ENCODE data around the gene MSH5.

The MSH5 gene

GRCh38 chr6:31775184-31775583 lies 35.4 kb downstream of the MSH5 start:
- no peak overlapping the region for H3K4me3 ChIP-seq (ENCODE audit: insufficient read depth, low read length, poor library complexity, severe bottlenecking)
- TF ChIP-seq EZH2phosphoT487 (conservative IDR thresholded peaks at IDR 0.05; ENCODE audit: low read length) (no peak), CTCF (IDR thresholded peaks at IDR 0.05; ENCODE audit: insufficient read depth, low read length, poor library complexity, severe bottlenecking) (no peak)
- no peak overlapping the region for H3K4me2 ChIP-seq (ENCODE audit: low read depth, low read length, poor library complexity, severe bottlenecking)
- H3K9me2 ChIP-seq (replicated peaks; ENCODE audit: insufficient read depth, low read length): no peaks in the 10 kb centered on the region
- H3K27ac ChIP-seq (ENCODE audit: low read depth, low read length): no peak overlapping the region
- no peaks in the 10 kb centered on the region for H4K20me1 ChIP-seq (ENCODE audit: low read depth, low read length)
- H3K36me3 ChIP-seq (ENCODE audit: low read length): no peaks in the 10 kb centered on the region
- no peaks in the 10 kb centered on the region for H3K79me2 ChIP-seq (ENCODE audit: insufficient read depth, low read length)
- H3K9me3 ChIP-seq (ENCODE audit: insufficient read depth, low read length): no peaks in the 10 kb centered on the region
- H3K27me3 ChIP-seq (ENCODE audit: low read length): no peaks in the 10 kb centered on the region
- H2AFZ ChIP-seq (ENCODE audit: low read depth, low read length, severe bottlenecking): no peak overlapping the region
- H3F3A ChIP-seq (ENCODE audit: insufficient read depth): no peaks in the 10 kb centered on the region; the same call in 1 of the 2 replicates
- H3K9ac ChIP-seq (ENCODE audit: low read length): no peak overlapping the region

GRCh38 chr6:31775633-31776484 lies 36.1 kb downstream of the MSH5 start:
- Histone ChIP-seq H4K20me1 (ENCODE audit: low read depth, low read length) (no peaks in the 10 kb centered on the region), H3K9me3 (ENCODE audit: insufficient read depth, low read length) (no peaks in the 10 kb centered on the region), H3K9ac (ENCODE audit: low read length) (no peak overlapping the region), H3F3A (ENCODE audit: insufficient read depth) (no peaks in the 10 kb centered on the region; the same call in 1 of the 2 replicates), H3K27me3 (ENCODE audit: low read length) (no peaks in the 10 kb centered on the region), H3K4me3 (ENCODE audit: insufficient read depth, low read length, poor library complexity, severe bottlenecking) (no peak overlapping the region), H3K27ac (ENCODE audit: low read depth, low read length) (no peak overlapping the region), H3K36me3 (ENCODE audit: low read length) (no peaks in the 10 kb centered on the region), H2AFZ (ENCODE audit: low read depth, low read length, severe bottlenecking) (no peak overlapping the region), H3K4me2 (ENCODE audit: low read depth, low read length, poor library complexity, severe bottlenecking) (no peak overlapping the region), H3K9me2 (replicated peaks; ENCODE audit: insufficient read depth, low read length) (no peaks in the 10 kb centered on the region), H3K79me2 (ENCODE audit: insufficient read depth, low read length) (no peaks in the 10 kb centered on the region)
- TF ChIP-seq CTCF (IDR thresholded peaks at IDR 0.05; ENCODE audit: insufficient read depth, low read length, poor library complexity, severe bottlenecking) (no peak), EZH2phosphoT487 (conservative IDR thresholded peaks at IDR 0.05; ENCODE audit: low read length) (no peak)

DNA sequence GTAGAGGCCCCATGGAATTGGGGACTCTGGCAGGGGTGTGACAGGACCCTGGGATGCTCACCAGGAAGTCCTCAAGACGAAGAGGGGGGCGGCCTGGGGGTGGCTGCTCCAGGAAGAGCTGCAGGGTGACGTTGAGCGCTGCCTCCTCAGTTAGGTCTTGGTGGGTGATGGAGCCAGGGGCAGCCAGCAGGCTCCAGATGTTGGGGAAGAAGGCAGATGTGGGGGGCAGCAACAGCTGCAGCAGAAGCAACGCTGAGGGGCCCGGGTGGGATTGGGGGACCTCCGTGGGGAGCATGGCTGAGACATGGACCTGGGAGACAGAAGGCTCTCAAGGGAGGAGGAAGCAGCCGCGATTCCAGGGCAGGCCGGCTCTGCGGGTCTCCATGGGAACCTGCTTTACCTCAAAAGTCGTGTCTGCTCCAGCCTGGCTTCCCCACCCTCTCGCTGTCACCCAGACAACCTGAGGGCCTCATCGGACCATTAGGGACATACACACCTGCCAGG lies 36.7 kb downstream of the MSH5 start:
- Histone ChIP-seq H4K20me1 (ENCODE audit: low read depth, low read length) (no peaks in the 10 kb centered on the region), H3K9ac (ENCODE audit: low read length) (no peak overlapping the region), H3K4me3 (ENCODE audit: insufficient read depth, low read length, poor library complexity, severe bottlenecking) (no peak overlapping the region), H3K9me3 (ENCODE audit: insufficient read depth, low read length) (no peaks in the 10 kb centered on the region), H3K36me3 (ENCODE audit: low read length) (no peaks in the 10 kb centered on the region), H3K9me2 (replicated peaks; ENCODE audit: insufficient read depth, low read length) (no peaks in the 10 kb centered on the region), H3K79me2 (ENCODE audit: insufficient read depth, low read length) (no peaks in the 10 kb centered on the region), H3K27me3 (ENCODE audit: low read length) (no peaks in the 10 kb centered on the region), H3F3A (ENCODE audit: insufficient read depth) (no peaks in the 10 kb centered on the region; the same call in 1 of the 2 replicates), H2AFZ (ENCODE audit: low read depth, low read length, severe bottlenecking) (no peak overlapping the region), H3K27ac (ENCODE audit: low read depth, low read length) (no peak overlapping the region), H3K4me2 (ENCODE audit: low read depth, low read length, poor library complexity, severe bottlenecking) (no peak overlapping the region)
- TF ChIP-seq EZH2phosphoT487 (conservative IDR thresholded peaks at IDR 0.05; ENCODE audit: low read length): no peak
- TF ChIP-seq CTCF (IDR thresholded peaks at IDR 0.05; ENCODE audit: insufficient read depth, low read length, poor library complexity, severe bottlenecking): no peak

Data from SU-DHL-6 (cell line).